HepG2 (cell line): ENCODE measurements around the gene EFCAB8. TPM values are rescaled to one million over a fixed set of nuclear protein-coding genes. Genes with fewer than 3 reads are reported as not detected.

Source experiments
- ASH2L ChIP-seq: fragments of 300-600, 200-600 bp; sonication (generic); IDR thresholded peaks from 2 replicates; pipeline ENCODE4 v1.7.0; 2017; ENCODE audit warnings: low read depth, mild to moderate bottlenecking, moderate library complexity, mixed read lengths, low read length; ENCODE audit not compliant: insufficient read length
- CBX2 ChIP-seq, 2 experiments: fragments of 200-600 bp in 1 of 2; sonication (generic); formaldehyde crosslinking in 1 of 2; IDR thresholded peaks; 2 replicates each; pipeline versions ENCODE4 v1.7.0 to v1.8.1; 2018 to 2022; ENCODE audit warnings: low read depth in 2 of 2, low read length in 1 of 2, mild to moderate bottlenecking in 1 of 2, missing genetic modification reagents in 1 of 2
- EED ChIP-seq: sonication (generic); formaldehyde crosslinking; IDR thresholded peaks from 2 replicates; pipeline ENCODE4 v1.5.0; 2020; ENCODE audit warnings: mild to moderate bottlenecking, missing genetic modification reagents
- ELF3 ChIP-seq: IDR thresholded peaks from 2 replicates; pipeline ENCODE4 v1.6.1; 2016; ENCODE audit warnings: missing genetic modification reagents, missing compliant biosample characterization
- HDAC1 ChIP-seq: sonication (generic); formaldehyde crosslinking; IDR thresholded peaks from 2 replicates; pipeline ENCODE4 v1.5.1; 2020; ENCODE audit warnings: mild to moderate bottlenecking, missing genetic modification reagents
- HES4 ChIP-seq: sonication (generic); formaldehyde crosslinking; IDR thresholded peaks from 2 replicates; pipeline ENCODE4 v1.9.0; 2021; ENCODE audit warnings: mild to moderate bottlenecking, missing genetic modification reagents, borderline replicate concordance
- HMG20A ChIP-seq: IDR thresholded peaks from 2 replicates; pipeline ENCODE4 v1.6.1; 2016; ENCODE audit warnings: borderline replicate concordance
- KDM3A ChIP-seq: IDR thresholded peaks from 2 replicates; pipeline ENCODE4 v1.6.1; 2018; ENCODE audit warnings: low read depth, missing compliant biosample characterization
- KDM6A ChIP-seq: IDR thresholded peaks from 2 replicates; pipeline ENCODE4 v1.6.1; 2016; ENCODE audit warnings: low read depth
- MTA3 ChIP-seq: sonication (generic); formaldehyde crosslinking; IDR thresholded peaks from 2 replicates; pipeline ENCODE4 v1.4.0; 2020; ENCODE audit warnings: missing genetic modification reagents
- NPAS2 ChIP-seq: sonication (generic); formaldehyde crosslinking; IDR thresholded peaks from 2 replicates; pipeline ENCODE4 v1.8.0; 2022; ENCODE audit warnings: mild to moderate bottlenecking, missing genetic modification reagents, borderline replicate concordance
- PRDM10 ChIP-seq: sonication (generic); formaldehyde crosslinking; IDR thresholded peaks from 2 replicates; pipeline ENCODE4 v1.4.0; 2020; ENCODE audit warnings: low read depth, missing genetic modification reagents
- REL ChIP-seq: sonication (generic); formaldehyde crosslinking; conservative IDR thresholded peaks from 2 replicates; pipeline ENCODE4 v1.8.0; 2022; ENCODE audit warnings: mild to moderate bottlenecking, missing genetic modification reagents, moderate library complexity
- SALL1 ChIP-seq: sonication (generic); formaldehyde crosslinking; IDR thresholded peaks from 2 replicates; pipeline ENCODE4 v1.8.0; 2022; ENCODE audit warnings: mild to moderate bottlenecking, missing genetic modification reagents
- SMC3 ChIP-seq: IDR thresholded peaks from 2 replicates; pipeline ENCODE4 v1.6.1; 2011; ENCODE audit warnings: low read length, improper control_type of control experiment
- SOX13 ChIP-seq, 3 experiments: fragments of 450-650 bp in 1 of 3; sonication (generic) in 1 of 3; formaldehyde crosslinking in 1 of 3; IDR thresholded peaks in 2 of 3; conservative IDR thresholded peaks in 1 of 3; 2 replicates each; pipeline versions ENCODE4 v1.5.0 to v1.6.1; 2016 to 2020; ENCODE audit warnings: antibody characterized with exemption in 1 of 3, mild to moderate bottlenecking in 1 of 3, missing compliant biosample characterization in 1 of 3, missing genetic modification reagents in 1 of 3, moderate library complexity in 1 of 3
- THAP7 ChIP-seq: sonication (generic); formaldehyde crosslinking; IDR thresholded peaks from 2 replicates; pipeline ENCODE4 v1.8.1; 2023; ENCODE audit warnings: mild to moderate bottlenecking, missing genetic modification reagents
- ZKSCAN8 ChIP-seq: IDR thresholded peaks from 2 replicates; pipeline ENCODE4 v1.6.1; 2016; ENCODE audit warnings: borderline replicate concordance, missing genetic modification reagents, missing compliant biosample characterization
- ZNF138 ChIP-seq: sonication (generic); formaldehyde crosslinking; IDR thresholded peaks from 2 replicates; pipeline ENCODE4 v1.5.0; 2020; ENCODE audit warnings: mild to moderate bottlenecking, low read depth, missing genetic modification reagents
- ZNF160 ChIP-seq: sonication (generic); formaldehyde crosslinking; IDR thresholded peaks from 2 replicates; pipeline ENCODE4 v1.8.0; 2022; ENCODE audit warnings: mild to moderate bottlenecking, inconsistent platforms, missing genetic modification reagents
- ZNF430 ChIP-seq: sonication (generic); formaldehyde crosslinking; IDR thresholded peaks from 2 replicates; pipeline ENCODE4 v1.9.0; 2021; ENCODE audit warnings: mild to moderate bottlenecking, missing genetic modification reagents
- ZNF770 ChIP-seq: sonication (generic); formaldehyde crosslinking; IDR thresholded peaks from 2 replicates; pipeline ENCODE4 v1.5.0; 2020; ENCODE audit warnings: mild to moderate bottlenecking, missing genetic modification reagents
- ZNF775 ChIP-seq: sonication (generic); formaldehyde crosslinking; IDR thresholded peaks from 2 replicates; pipeline ENCODE4 v1.4.0; 2020; ENCODE audit warnings: missing genetic modification reagents, mild to moderate bottlenecking, moderate library complexity, borderline replicate concordance
- ZSCAN30 ChIP-seq: sonication (generic); formaldehyde crosslinking; IDR thresholded peaks from 2 replicates; pipeline ENCODE4 v1.5.0; 2020; ENCODE audit warnings: mild to moderate bottlenecking, missing genetic modification reagents
- polyA plus RNA-seq, 8 experiments: library from polyadenylated mRNA; depleted of rRNA in 3 of 8; stranded (reverse) in 7 of 8; unstranded in 1 of 8; fragments of >200 nt; fragmentation: Illumina TruSeq in 4 of 8; extraction: Trizol in 4 of 8; gene quantifications; 2 replicates each; pipeline versions ENCODE4 v1.2.1 to v1.2.3, GENCODE V29; 2011 to 2016; ENCODE audit warnings: low read depth in 4 of 8, missing spikeins in 1 of 8, mixed read lengths in 1 of 8; ENCODE audit not compliant: insufficient read depth in 1 of 8
- total RNA-seq, 5 experiments: library from RNA; depleted of rRNA; stranded (reverse); fragments of >200 nt; fragmentation: Illumina TruSeq; extraction: Trizol; gene quantifications; 2 replicates each; pipeline ENCODE4 v1.2.3, GENCODE V29; 2016; ENCODE audit warnings: low read depth in 1 of 5

Gene EFCAB8
- total and polyA plus RNA-seq, 2 of the 13 experiments (the other 11 are each of a cell fraction or from before 2014, with no cell fraction given), result 0.15 to 0.22 TPM

GRCh38 chr20:33006776-33007375, 148.2 kb downstream of the EFCAB8 start (continued):
- TF ChIP-seq THAP7 (CRISPR knock-in tag) (peak; percentile 53; the same call in 1 of the 2 replicates), SMC3 (no peak), HDAC1 (CRISPR knock-in tag) (peak; percentile 6; the same call in 1 of the 2 replicates), CBX2 (IDR thresholded peaks at IDR 0.05; ENCODE audit: low read depth, low read length) (no peak), CBX2 (CRISPR knock-in tag; IDR thresholded peaks at IDR 0.05; ENCODE audit: low read depth) (no peak), EED (CRISPR knock-in tag) (no peak; the same call in 1 of the 2 replicates), SOX13 (IDR thresholded peaks at IDR 0.05) (no peak), SOX13 (CRISPR knock-in tag; conservative IDR thresholded peaks at IDR 0.05 in 1 of 2, IDR thresholded peaks at IDR 0.05 in 1 of 2) (no peak), REL (CRISPR knock-in tag) (0 out of 2 replicates have a peak, but pooled peaks have one; percentile 43), MTA3 (CRISPR knock-in tag) (no peak), ELF3 (CRISPR knock-in tag) (no peak), ZNF775 (no peak), PRDM10 (CRISPR knock-in tag) (no peak), ZNF770 (no peak), NPAS2 (no peak), KDM3A (CRISPR knock-in tag) (no peak), ZKSCAN8 (CRISPR knock-in tag) (no peak), HMG20A (no peak), ZNF430 (CRISPR knock-in tag) (no peak), HES4 (CRISPR knock-in tag) (0 out of 2 replicates have a peak, but pooled peaks have one; percentile 52), ASH2L (no peak), ZNF138 (CRISPR knock-in tag) (0 out of 2 replicates have a peak, but pooled peaks have one; percentile 6), ZNF160 (CRISPR knock-in tag) (no peak), SALL1 (no peak), KDM6A (CRISPR knock-in tag) (no peak), ZSCAN30 (CRISPR knock-in tag) (no peak)
